ENCODE measurements around the gene WSB1. TPM values are rescaled to one million over a fixed set of nuclear protein-coding genes. Genes with fewer than 3 reads are reported as not detected.

The WSB1 gene
- total RNA-seq, 1 donor from 2014 or later: 521 TPM

- Mint-ChIP-seq H3K4me1 (peaks cover 17% of the 10 kb centered on the region), H3K36me3 (peaks cover 8% of the 10 kb centered on the region), H3K27me3 (ENCODE audit: insufficient read depth, low read depth) (peaks cover 8% of the 10 kb centered on the region), H3K9me3 (no peaks in the 10 kb centered on the region), H3K27ac (peak overlapping the region; percentile 50), H3K4me3 (peak overlapping the region; percentile 81)
- Histone ChIP-seq H3K79me2 (ENCODE audit: low read depth) (peaks cover 13% of the 10 kb centered on the region), H3K4me3 (peak overlapping the region; percentile 71), H2AFZ (replicated peaks) (peak overlapping the region; percentile 98), H3K4me2 (peak overlapping the region; percentile 77), H3K27me3 (no peaks in the 10 kb centered on the region), H3K27ac (no peak overlapping the region), H3K36me3 (no peaks in the 10 kb centered on the region), H3F3A (ENCODE audit: low read depth) (peaks cover 33% of the 10 kb centered on the region), H3K9me3 (ENCODE audit: low read depth) (no peaks in the 10 kb centered on the region), H3K9ac (peak overlapping the region; percentile 58), H4K20me1 (ENCODE audit: low read depth) (no peaks in the 10 kb centered on the region), H3K4me1 (peaks cover 5% of the 10 kb centered on the region)
- TF ChIP-seq EZH2phosphoT487 (IDR thresholded peaks at IDR 0.05): no peak
- TF ChIP-seq, protein P1, sequence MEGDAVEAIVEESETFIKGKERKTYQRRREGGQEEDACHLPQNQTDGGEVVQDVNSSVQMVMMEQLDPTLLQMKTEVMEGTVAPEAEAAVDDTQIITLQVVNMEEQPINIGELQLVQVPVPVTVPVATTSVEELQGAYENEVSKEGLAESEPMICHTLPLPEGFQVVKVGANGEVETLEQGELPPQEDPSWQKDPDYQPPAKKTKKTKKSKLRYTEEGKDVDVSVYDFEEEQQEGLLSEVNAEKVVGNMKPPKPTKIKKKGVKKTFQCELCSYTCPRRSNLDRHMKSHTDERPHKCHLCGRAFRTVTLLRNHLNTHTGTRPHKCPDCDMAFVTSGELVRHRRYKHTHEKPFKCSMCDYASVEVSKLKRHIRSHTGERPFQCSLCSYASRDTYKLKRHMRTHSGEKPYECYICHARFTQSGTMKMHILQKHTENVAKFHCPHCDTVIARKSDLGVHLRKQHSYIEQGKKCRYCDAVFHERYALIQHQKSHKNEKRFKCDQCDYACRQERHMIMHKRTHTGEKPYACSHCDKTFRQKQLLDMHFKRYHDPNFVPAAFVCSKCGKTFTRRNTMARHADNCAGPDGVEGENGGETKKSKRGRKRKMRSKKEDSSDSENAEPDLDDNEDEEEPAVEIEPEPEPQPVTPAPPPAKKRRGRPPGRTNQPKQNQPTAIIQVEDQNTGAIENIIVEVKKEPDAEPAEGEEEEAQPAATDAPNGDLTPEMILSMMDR (IDR thresholded peaks at IDR 0.05): no peak
- no peak for TF ChIP-seq EZH2 (IDR thresholded peaks at IDR 0.05)
- peak; percentile 9 for DNase-seq (ENCODE audit: low spot score)
Observed at GRCh38 chr17:27353033-27353460, 59.1 kb downstream of the WSB1 start.

GRCh38 chr17:27353461-27354050 is 59.6 kb downstream of the WSB1 start:
- peaks cover 28% of the 10 kb centered on the region for H3F3A ChIP-seq (ENCODE audit: low read depth)
- peak overlapping the region; percentile 77 for H3K4me2 ChIP-seq
- no peaks in the 10 kb centered on the region for H3K27me3 ChIP-seq
- H2AFZ ChIP-seq (replicated peaks): peak overlapping the region; percentile 98
- H3K4me1 ChIP-seq: peaks cover 5% of the 10 kb centered on the region
- TF ChIP-seq EZH2 (IDR thresholded peaks at IDR 0.05): no peak
- TF ChIP-seq, protein P1 (IDR thresholded peaks at IDR 0.05): peak; percentile 95
- no peaks in the 10 kb centered on the region for H3K36me3 ChIP-seq
- Mint-ChIP-seq H3K4me1 (peaks cover 12% of the 10 kb centered on the region), H3K36me3 (peaks cover 8% of the 10 kb centered on the region), H3K27ac (no peak overlapping the region), H3K27me3 (ENCODE audit: insufficient read depth, low read depth) (peaks cover 8% of the 10 kb centered on the region), H3K4me3 (peak overlapping the region; percentile 81), H3K9me3 (no peaks in the 10 kb centered on the region)
- H3K79me2 ChIP-seq (ENCODE audit: low read depth): peaks cover 13% of the 10 kb centered on the region
- peak overlapping the region; percentile 71 for H3K4me3 ChIP-seq
- DNase-seq (ENCODE audit: low spot score): peak; percentile 92
- H4K20me1 ChIP-seq (ENCODE audit: low read depth): no peaks in the 10 kb centered on the region
- peak overlapping the region; percentile 58 for H3K9ac ChIP-seq
- H3K27ac ChIP-seq: no peak overlapping the region
- H3K9me3 ChIP-seq (ENCODE audit: low read depth): no peaks in the 10 kb centered on the region

- peak overlapping the region; percentile 81 for H3K4me3 Mint-ChIP-seq
- Histone ChIP-seq H3K4me3 (peak overlapping the region; percentile 71), H3F3A (ENCODE audit: low read depth) (peaks cover 25% of the 10 kb centered on the region), H3K27me3 (no peaks in the 10 kb centered on the region), H3K36me3 (no peaks in the 10 kb centered on the region), H3K9ac (no peak overlapping the region), H3K4me2 (peak overlapping the region; percentile 77), H3K4me1 (peaks cover 5% of the 10 kb centered on the region), H2AFZ (replicated peaks) (peak overlapping the region; percentile 98), H3K9me3 (ENCODE audit: low read depth) (no peaks in the 10 kb centered on the region), H3K27ac (no peak overlapping the region), H3K79me2 (ENCODE audit: low read depth) (peaks cover 13% of the 10 kb centered on the region), H4K20me1 (ENCODE audit: low read depth) (no peaks in the 10 kb centered on the region)
- DNase-seq (ENCODE audit: low spot score): no peak
- TF ChIP-seq EZH2 (IDR thresholded peaks at IDR 0.05) (no peak), EZH2phosphoT487 (IDR thresholded peaks at IDR 0.05) (no peak)
- TF ChIP-seq, protein P1 (IDR thresholded peaks at IDR 0.05): no peak
- H3K4me1 Mint-ChIP-seq: peaks cover 11% of the 10 kb centered on the region
- peaks cover 8% of the 10 kb centered on the region for H3K36me3 Mint-ChIP-seq
- no peaks in the 10 kb centered on the region for H3K9me3 Mint-ChIP-seq
- H3K27me3 Mint-ChIP-seq (ENCODE audit: insufficient read depth, low read depth): peaks cover 8% of the 10 kb centered on the region
- H3K27ac Mint-ChIP-seq: no peak overlapping the region
Observed at GRCh38 chr17:27354051-27354490, 60.2 kb downstream of the WSB1 start.

Data from neural progenitor cell (in vitro differentiated cells).